ENCODE measurements around the gene ALDH1L2.

ALDH1L2 gene

GRCh38 chr12:105083031-105083430 lies 1.2 kb downstream of the ALDH1L2 start:
- no peak for DNase-seq

- no peak for DNase-seq
Measured at GRCh38 chr12:105078712-105079570, 5.3 kb downstream of the ALDH1L2 start.

- DNase-seq = no peak
Measured at GRCh38 chr12:105077435-105077834, 6.8 kb downstream of the ALDH1L2 start.

GRCh38 chr12:105076913-105077312 lies 7.3 kb downstream of the ALDH1L2 start:
- no peak for DNase-seq

- DNase-seq = no peak
Measured at GRCh38 chr12:105076098-105076497, 8.2 kb downstream of the ALDH1L2 start.

- no peak for DNase-seq
Measured at GRCh38 chr12:105072888-105073488, 11.3 kb downstream of the ALDH1L2 start.

GRCh38 chr12:105071981-105072380 lies 12.3 kb downstream of the ALDH1L2 start:
- no peak for DNase-seq

GRCh38 chr12:105069936-105070702 lies 14.1 kb downstream of the ALDH1L2 start:
- no peak for DNase-seq

GRCh38 chr12:105067511-105068031 lies 16.7 kb downstream of the ALDH1L2 start:
- DNase-seq = no peak

GRCh38 chr12:105064564-105065178 lies 19.6 kb downstream of the ALDH1L2 start:
- DNase-seq = no peak

GRCh38 chr12:105060715-105061378 lies 23.4 kb downstream of the ALDH1L2 start:
- no peak for DNase-seq

GRCh38 chr12:105057174-105057573 lies 27.1 kb downstream of the ALDH1L2 start:
- no peak for DNase-seq

GRCh38 chr12:105053116-105053572 lies 31.1 kb downstream of the ALDH1L2 start:
- DNase-seq = no peak

GRCh38 chr12:105051981-105052380 lies 32.3 kb downstream of the ALDH1L2 start:
- no peak for DNase-seq

GRCh38 chr12:105048315-105048714 lies 35.9 kb downstream of the ALDH1L2 start:
- no peak for DNase-seq

GRCh38 chr12:105047308-105047707 lies 37.0 kb downstream of the ALDH1L2 start:
- no peak for DNase-seq

GRCh38 chr12:105041186-105041585 lies 43.1 kb downstream of the ALDH1L2 start:
- no peak for DNase-seq

- DNase-seq = no peak
Measured at GRCh38 chr12:105040476-105040875, 43.8 kb downstream of the ALDH1L2 start.

- DNase-seq = no peak
Measured at GRCh38 chr12:105036937-105037649, 47.2 kb downstream of the ALDH1L2 start.

GRCh38 chr12:105033851-105034250 lies 50.4 kb downstream of the ALDH1L2 start:
- DNase-seq = no peak

GRCh38 chr12:105032703-105033357 lies 51.4 kb downstream of the ALDH1L2 start:
- DNase-seq = no peak
